ENCODE results near the gene GALNT15.

Gene GALNT15

GRCh38 chr3:16186565-16186964 is 12.1 kb downstream of the GALNT15 start:
- Histone ChIP-seq H3K36me3 (ENCODE audit: insufficient read depth, low read length) (no peaks in the 10 kb centered on the region), H3K27me3 (ENCODE audit: insufficient read depth, low read length, poor library complexity) (peaks cover 5% of the 10 kb centered on the region), H4K20me1 (ENCODE audit: insufficient read depth, low read length) (no peaks in the 10 kb centered on the region), H3K4me1 (ENCODE audit: insufficient read depth, low read length) (no peaks in the 10 kb centered on the region), H3K9ac (ENCODE audit: low read depth, low read length) (no peak overlapping the region), H3K4me3 (ENCODE audit: low read depth in 1 of 2, low read length in 2 of 2) (no peak overlapping the region), H3K4me2 (ENCODE audit: insufficient read depth, low read length) (no peak overlapping the region), H2AFZ (ENCODE audit: low read depth, low read length) (no peak overlapping the region), H3K27ac (ENCODE audit: low read length) (no peak overlapping the region), H3K79me2 (ENCODE audit: insufficient read depth, low read length) (no peaks in the 10 kb centered on the region), H3K9me3 (ENCODE audit: insufficient read depth, low read length, severe bottlenecking) (no peaks in the 10 kb centered on the region)
- DNase-seq = no peak
- TF ChIP-seq EZH2 (IDR thresholded peaks at IDR 0.05; ENCODE audit: borderline replicate concordance, low read depth, low read length, severe bottlenecking) = no peak
- TF ChIP-seq CTCF (IDR thresholded peaks at IDR 0.05; ENCODE audit: borderline replicate concordance, extremely low read depth, low read length, poor library complexity, severe bottlenecking) = no peak
- no peak for ATAC-seq (ENCODE audit: insufficient read depth, low read depth)

GRCh38 chr3:16187213-16187790 is 12.8 kb downstream of the GALNT15 start:
- no peaks in the 10 kb centered on the region for H3K36me3 ChIP-seq (ENCODE audit: insufficient read depth, low read length)
- TF ChIP-seq CTCF (IDR thresholded peaks at IDR 0.05; ENCODE audit: borderline replicate concordance, extremely low read depth, low read length, poor library complexity, severe bottlenecking) = no peak
- no peak for TF ChIP-seq EZH2 (IDR thresholded peaks at IDR 0.05; ENCODE audit: borderline replicate concordance, low read depth, low read length, severe bottlenecking)
- no peak overlapping the region for H3K27ac ChIP-seq (ENCODE audit: low read length)
- H3K27me3 ChIP-seq (ENCODE audit: insufficient read depth, low read length, poor library complexity) = peaks cover 5% of the 10 kb centered on the region
- DNase-seq (no peak), ATAC-seq (ENCODE audit: insufficient read depth, low read depth) (no peak)
- H2AFZ ChIP-seq (ENCODE audit: low read depth, low read length) = no peak overlapping the region
- H3K4me1 ChIP-seq (ENCODE audit: insufficient read depth, low read length) = no peaks in the 10 kb centered on the region
- H3K79me2 ChIP-seq (ENCODE audit: insufficient read depth, low read length) = no peaks in the 10 kb centered on the region
- no peaks in the 10 kb centered on the region for H3K9me3 ChIP-seq (ENCODE audit: insufficient read depth, low read length, severe bottlenecking)
- H4K20me1 ChIP-seq (ENCODE audit: insufficient read depth, low read length) = no peaks in the 10 kb centered on the region
- no peak overlapping the region for H3K9ac ChIP-seq (ENCODE audit: low read depth, low read length)
- no peak overlapping the region for H3K4me3 ChIP-seq (ENCODE audit: low read depth in 1 of 2, low read length in 2 of 2)
- no peak overlapping the region for H3K4me2 ChIP-seq (ENCODE audit: insufficient read depth, low read length)

- DNase-seq (no peak), ATAC-seq (ENCODE audit: insufficient read depth, low read depth) (no peak)
- Histone ChIP-seq H2AFZ (ENCODE audit: low read depth, low read length) (no peak overlapping the region), H3K4me1 (ENCODE audit: insufficient read depth, low read length) (no peaks in the 10 kb centered on the region), H3K9ac (ENCODE audit: low read depth, low read length) (no peak overlapping the region), H3K4me3 (ENCODE audit: low read depth in 1 of 2, low read length in 2 of 2) (no peak overlapping the region), H3K27ac (ENCODE audit: low read length) (no peak overlapping the region), H3K36me3 (ENCODE audit: insufficient read depth, low read length) (no peaks in the 10 kb centered on the region), H4K20me1 (ENCODE audit: insufficient read depth, low read length) (no peaks in the 10 kb centered on the region), H3K27me3 (ENCODE audit: insufficient read depth, low read length, poor library complexity) (peaks cover 8% of the 10 kb centered on the region), H3K9me3 (ENCODE audit: insufficient read depth, low read length, severe bottlenecking) (no peaks in the 10 kb centered on the region), H3K79me2 (ENCODE audit: insufficient read depth, low read length) (no peaks in the 10 kb centered on the region), H3K4me2 (ENCODE audit: insufficient read depth, low read length) (no peak overlapping the region)
- TF ChIP-seq EZH2 (IDR thresholded peaks at IDR 0.05; ENCODE audit: borderline replicate concordance, low read depth, low read length, severe bottlenecking) = no peak
- no peak for TF ChIP-seq CTCF (IDR thresholded peaks at IDR 0.05; ENCODE audit: borderline replicate concordance, extremely low read depth, low read length, poor library complexity, severe bottlenecking)
Observed at GRCh38 chr3:16188071-16188470, 13.6 kb downstream of the GALNT15 start.

- Histone ChIP-seq H3K27ac (ENCODE audit: low read length) (no peak overlapping the region), H3K79me2 (ENCODE audit: insufficient read depth, low read length) (no peaks in the 10 kb centered on the region), H4K20me1 (ENCODE audit: insufficient read depth, low read length) (no peaks in the 10 kb centered on the region), H3K9ac (ENCODE audit: low read depth, low read length) (no peak overlapping the region), H3K9me3 (ENCODE audit: insufficient read depth, low read length, severe bottlenecking) (no peaks in the 10 kb centered on the region), H2AFZ (ENCODE audit: low read depth, low read length) (no peak overlapping the region), H3K4me3 (ENCODE audit: low read depth in 1 of 2, low read length in 2 of 2) (no peak overlapping the region), H3K4me2 (ENCODE audit: insufficient read depth, low read length) (no peak overlapping the region), H3K27me3 (ENCODE audit: insufficient read depth, low read length, poor library complexity) (peaks cover 8% of the 10 kb centered on the region), H3K4me1 (ENCODE audit: insufficient read depth, low read length) (no peaks in the 10 kb centered on the region), H3K36me3 (ENCODE audit: insufficient read depth, low read length) (no peaks in the 10 kb centered on the region)
- ATAC-seq (ENCODE audit: insufficient read depth, low read depth) (no peak), DNase-seq (no peak)
- TF ChIP-seq EZH2 (IDR thresholded peaks at IDR 0.05; ENCODE audit: borderline replicate concordance, low read depth, low read length, severe bottlenecking) (no peak), CTCF (IDR thresholded peaks at IDR 0.05; ENCODE audit: borderline replicate concordance, extremely low read depth, low read length, poor library complexity, severe bottlenecking) (no peak)
Observed at GRCh38 chr3:16189201-16189600, 14.7 kb downstream of the GALNT15 start.
